ENCODE results near the gene ANXA4. TPM values are rescaled to one million over a fixed set of nuclear protein-coding genes. Genes with fewer than 3 reads are reported as not detected.

Gene ANXA4
- total and polyA plus RNA-seq, 4 donors = 17.6 to 135 (median 59.4) TPM

DNA sequence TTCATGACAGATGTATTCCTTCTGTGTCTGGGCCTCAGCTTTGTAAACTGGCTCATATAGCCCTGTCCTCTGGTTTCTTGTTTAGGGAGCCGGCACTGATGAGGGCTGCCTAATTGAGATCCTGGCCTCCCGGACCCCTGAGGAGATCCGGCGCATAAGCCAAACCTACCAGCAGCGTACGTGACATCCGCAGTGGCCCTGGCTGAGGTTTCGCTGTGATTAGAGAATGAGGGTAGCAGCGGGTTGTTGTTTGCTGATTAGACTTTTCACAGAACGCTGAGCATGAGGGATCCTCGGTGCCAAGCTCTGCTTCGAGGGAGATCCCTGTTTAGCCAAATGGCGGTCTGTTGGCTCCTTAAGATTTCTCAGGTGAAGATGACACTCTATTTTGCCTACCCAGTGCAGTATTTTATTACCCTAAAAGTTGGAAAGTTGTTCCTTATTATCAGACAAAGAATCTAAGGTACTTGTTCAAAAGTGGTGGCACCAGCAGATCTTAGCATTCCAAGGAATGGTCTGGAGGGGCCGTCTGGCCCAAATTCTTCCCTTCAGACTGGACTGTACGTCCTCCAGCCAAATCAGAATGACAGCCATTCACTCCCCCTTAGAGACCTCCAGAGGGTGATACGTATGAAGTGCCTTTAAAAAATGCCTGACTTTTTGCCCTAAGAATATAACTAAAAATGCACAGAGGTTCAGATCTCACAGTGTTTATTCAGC is 66.0 kb downstream of the ANXA4 start:
- DNase-seq (ENCODE audit: low spot score) = no peak
- TF ChIP-seq FOXA1 (IDR thresholded peaks at IDR 0.05) = no peak
- TF ChIP-seq RXRA (IDR thresholded peaks at IDR 0.05) = no peak
- TF ChIP-seq HNF4G (IDR thresholded peaks at IDR 0.05) = no peak
- no peak for TF ChIP-seq HNF4A (conservative IDR thresholded peaks at IDR 0.05)
- no peak for TF ChIP-seq JUND (IDR thresholded peaks at IDR 0.05)
- no peak for TF ChIP-seq TAF1 (conservative IDR thresholded peaks at IDR 0.05)
- TF ChIP-seq, protein P1, sequence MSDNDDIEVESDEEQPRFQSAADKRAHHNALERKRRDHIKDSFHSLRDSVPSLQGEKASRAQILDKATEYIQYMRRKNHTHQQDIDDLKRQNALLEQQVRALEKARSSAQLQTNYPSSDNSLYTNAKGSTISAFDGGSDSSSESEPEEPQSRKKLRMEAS (IDR thresholded peaks at IDR 0.05) = no peak
- TF ChIP-seq GABPA (IDR thresholded peaks at IDR 0.05 in 1 of 2, conservative IDR thresholded peaks at IDR 0.05 in 1 of 2) = no peak
- TF ChIP-seq, protein P2, sequence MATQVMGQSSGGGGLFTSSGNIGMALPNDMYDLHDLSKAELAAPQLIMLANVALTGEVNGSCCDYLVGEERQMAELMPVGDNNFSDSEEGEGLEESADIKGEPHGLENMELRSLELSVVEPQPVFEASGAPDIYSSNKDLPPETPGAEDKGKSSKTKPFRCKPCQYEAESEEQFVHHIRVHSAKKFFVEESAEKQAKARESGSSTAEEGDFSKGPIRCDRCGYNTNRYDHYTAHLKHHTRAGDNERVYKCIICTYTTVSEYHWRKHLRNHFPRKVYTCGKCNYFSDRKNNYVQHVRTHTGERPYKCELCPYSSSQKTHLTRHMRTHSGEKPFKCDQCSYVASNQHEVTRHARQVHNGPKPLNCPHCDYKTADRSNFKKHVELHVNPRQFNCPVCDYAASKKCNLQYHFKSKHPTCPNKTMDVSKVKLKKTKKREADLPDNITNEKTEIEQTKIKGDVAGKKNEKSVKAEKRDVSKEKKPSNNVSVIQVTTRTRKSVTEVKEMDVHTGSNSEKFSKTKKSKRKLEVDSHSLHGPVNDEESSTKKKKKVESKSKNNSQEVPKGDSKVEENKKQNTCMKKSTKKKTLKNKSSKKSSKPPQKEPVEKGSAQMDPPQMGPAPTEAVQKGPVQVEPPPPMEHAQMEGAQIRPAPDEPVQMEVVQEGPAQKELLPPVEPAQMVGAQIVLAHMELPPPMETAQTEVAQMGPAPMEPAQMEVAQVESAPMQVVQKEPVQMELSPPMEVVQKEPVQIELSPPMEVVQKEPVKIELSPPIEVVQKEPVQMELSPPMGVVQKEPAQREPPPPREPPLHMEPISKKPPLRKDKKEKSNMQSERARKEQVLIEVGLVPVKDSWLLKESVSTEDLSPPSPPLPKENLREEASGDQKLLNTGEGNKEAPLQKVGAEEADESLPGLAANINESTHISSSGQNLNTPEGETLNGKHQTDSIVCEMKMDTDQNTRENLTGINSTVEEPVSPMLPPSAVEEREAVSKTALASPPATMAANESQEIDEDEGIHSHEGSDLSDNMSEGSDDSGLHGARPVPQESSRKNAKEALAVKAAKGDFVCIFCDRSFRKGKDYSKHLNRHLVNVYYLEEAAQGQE (IDR thresholded peaks at IDR 0.05) = no peak
- Histone ChIP-seq H3K9me3 (ENCODE audit: control insufficient read depth in 4 of 4, low read length in 3 of 4) (no peaks in the 10 kb centered on the region), H3K4me1 (ENCODE audit: control insufficient read depth in 4 of 4, insufficient read depth in 4 of 4, low read length in 3 of 4) (no peaks in the 10 kb centered on the region), H3K36me3 (ENCODE audit: control insufficient read depth in 4 of 4, insufficient read depth in 3 of 4, low read depth in 1 of 4, low read length in 3 of 4) (peaks cover 12 to 60% (median 50%) of the 10 kb centered on the region in 4 donors), H3K27me3 (ENCODE audit: control insufficient read depth in 4 of 4, insufficient read depth in 4 of 4, low read length in 3 of 4) (no peaks in the 10 kb centered on the region), H3K4me3 (ENCODE audit: low read depth in 1 of 3, low read length in 3 of 3) (no peak overlapping the region), H3K27ac (ENCODE audit: low read depth in 1 of 2, low read length in 2 of 2) (no peak overlapping the region), H3K9ac (ENCODE audit: low read depth in 1 of 2, low read length in 2 of 2) (no peak overlapping the region)
- 96% methylated on average over 16 of the region's 16 CpGs for WGBS

DNA sequence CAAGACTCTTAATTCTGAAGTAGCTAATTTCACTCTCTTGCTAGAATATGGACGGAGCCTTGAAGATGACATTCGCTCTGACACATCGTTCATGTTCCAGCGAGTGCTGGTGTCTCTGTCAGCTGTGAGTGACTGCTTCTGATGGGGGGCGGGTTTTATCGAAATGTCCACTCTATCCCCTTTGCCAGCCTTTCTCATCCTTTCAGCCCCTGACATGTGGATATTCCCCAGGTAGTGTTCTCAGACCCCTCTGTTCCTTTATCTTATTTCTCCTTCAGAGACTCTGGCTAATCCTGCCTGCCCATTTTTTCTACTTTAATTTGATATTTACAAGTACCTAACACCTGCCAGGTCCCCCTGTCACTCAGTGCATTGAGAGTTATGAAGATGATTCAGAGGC is 68.6 kb downstream of the ANXA4 start:
- TF ChIP-seq GABPA (IDR thresholded peaks at IDR 0.05 in 1 of 2, conservative IDR thresholded peaks at IDR 0.05 in 1 of 2) (no peak), YY1 (IDR thresholded peaks at IDR 0.05) (no peak), RXRA (IDR thresholded peaks at IDR 0.05) (no peak), FOXA2 (IDR thresholded peaks at IDR 0.05) (no peak), EGR1 (IDR thresholded peaks at IDR 0.05; ENCODE audit: low read depth in 2 of 2) (no peak), SP1 (IDR thresholded peaks at IDR 0.05) (no peak), HNF4G (IDR thresholded peaks at IDR 0.05) (no peak), TAF1 (conservative IDR thresholded peaks at IDR 0.05) (no peak), FOXA1 (IDR thresholded peaks at IDR 0.05) (no peak), RAD21 (IDR thresholded peaks at IDR 0.05) (no peak)
- TF ChIP-seq, protein P3, sequence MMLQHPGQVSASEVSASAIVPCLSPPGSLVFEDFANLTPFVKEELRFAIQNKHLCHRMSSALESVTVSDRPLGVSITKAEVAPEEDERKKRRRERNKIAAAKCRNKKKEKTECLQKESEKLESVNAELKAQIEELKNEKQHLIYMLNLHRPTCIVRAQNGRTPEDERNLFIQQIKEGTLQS (IDR thresholded peaks at IDR 0.05) = no peak
- TF ChIP-seq, protein P1 (IDR thresholded peaks at IDR 0.05) = no peak
- TF ChIP-seq, protein P2 (IDR thresholded peaks at IDR 0.05) = no peak
- Histone ChIP-seq H3K9me3 (ENCODE audit: control insufficient read depth in 4 of 4, low read length in 3 of 4) (no peaks in the 10 kb centered on the region), H3K4me1 (ENCODE audit: control insufficient read depth in 4 of 4, insufficient read depth in 4 of 4, low read length in 3 of 4) (peaks cover 0 to 3% (median 0%) of the 10 kb centered on the region in 4 donors), H3K9ac (ENCODE audit: low read depth in 1 of 2, low read length in 2 of 2) (no peak overlapping the region), H3K4me3 (ENCODE audit: low read depth in 1 of 3, low read length in 3 of 3) (no peak overlapping the region), H3K36me3 (ENCODE audit: control insufficient read depth in 4 of 4, insufficient read depth in 3 of 4, low read depth in 1 of 4, low read length in 3 of 4) (peaks cover 9 to 60% (median 48%) of the 10 kb centered on the region in 4 donors), H3K27me3 (ENCODE audit: control insufficient read depth in 4 of 4, insufficient read depth in 4 of 4, low read length in 3 of 4) (no peaks in the 10 kb centered on the region), H3K27ac (ENCODE audit: low read depth in 1 of 2, low read length in 2 of 2) (no peak overlapping the region)
- DNase-seq (ENCODE audit: low spot score) = no peak
- WGBS = 97% methylated on average over 6 of the region's 6 CpGs

Measured in liver (tissue), 9 donors.